HEK293 (cell line): Measurements from ENCODE around the gene ANXA3.

Experiments used
- CTCF ChIA-PET: fragments of 350-600 bp; formaldehyde crosslinking; extraction: SDS; loops from one replicate; lab custom pipeline; 2021; ENCODE audit warnings: antibody characterized with exemption; lab: Yijun Ruan, JAX
- POLR2A ChIA-PET: fragments of 300-600 bp; formaldehyde crosslinking; extraction: SDS; loops from one replicate; lab custom pipeline; 2020; ENCODE audit warnings: antibody characterized with exemption, inconsistent platforms; lab: Yijun Ruan, JAX
- H3K27ac ChIP-seq: fragments of 200-500 bp; sonication (Bioruptor generic); 2 replicates; pipeline ENCODE4 v1.5.1; 2014; ENCODE audit warnings: low read depth, low read length, control low read depth, inconsistent platforms; ENCODE audit errors: extremely low read depth
- H3K36me3 ChIP-seq, 2 experiments: fragments of 200-500 bp in 1 of 2; sonication (Bioruptor generic) in 1 of 2; 1 replicate in 1 of 2; 2 replicates in 1 of 2; pipeline ENCODE4 v1.5.1; 2014 to 2017; ENCODE audit warnings: inconsistent platforms in 2 of 2, low read length in 2 of 2; ENCODE audit not compliant: control insufficient read depth in 2 of 2, insufficient read depth in 1 of 2
- H3K4me1 ChIP-seq: fragments of 200-500 bp; sonication (Bioruptor generic); 2 replicates; pipeline ENCODE4 v1.5.1; 2014; ENCODE audit warnings: mild to moderate bottlenecking, low read length, inconsistent platforms; ENCODE audit not compliant: control insufficient read depth, insufficient read depth
- H3K4me3 ChIP-seq: 2 replicates; pipeline ENCODE4 v1.5.1; 2011; ENCODE audit warnings: low read depth, mild to moderate bottlenecking, control low read depth, low read length, moderate library complexity
- H3K9me3 ChIP-seq: fragments of 200-500 bp; sonication (Bioruptor generic); 2 replicates; pipeline ENCODE4 v1.5.1; 2014; ENCODE audit warnings: low read depth, low read length, inconsistent platforms; ENCODE audit not compliant: control insufficient read depth, insufficient read depth
- IKZF3 ChIP-seq: fragments of 450-650 bp; IDR thresholded peaks from 2 replicates; pipeline ENCODE4 v1.5.0; 2018; ENCODE audit warnings: missing biosample characterization, mild to moderate bottlenecking, missing genetic modification characterization, moderate library complexity
- KLF1 ChIP-seq: fragments of 450-650 bp; formaldehyde crosslinking; IDR thresholded peaks from 2 replicates; pipeline ENCODE4 v1.5.1; 2016; ENCODE audit warnings: missing biosample characterization, missing genetic modification characterization
- KLF9 ChIP-seq: fragments of 450-650 bp; formaldehyde crosslinking; IDR thresholded peaks from 2 replicates; pipeline ENCODE4 v1.5.1; 2016; ENCODE audit warnings: missing biosample characterization, missing genetic modification characterization, low read depth
- SALL2 ChIP-seq: fragments of 450-650 bp; formaldehyde crosslinking; IDR thresholded peaks from 2 replicates; pipeline ENCODE4 v1.5.0; 2017; ENCODE audit warnings: missing biosample characterization, mild to moderate bottlenecking, missing genetic modification characterization, borderline replicate concordance
- SCRT2 ChIP-seq: fragments of 450-650 bp; formaldehyde crosslinking; IDR thresholded peaks from 2 replicates; pipeline ENCODE4 v1.5.1; 2016; ENCODE audit warnings: missing biosample characterization, missing genetic modification characterization
- TSHZ1 ChIP-seq: fragments of 450-650 bp; formaldehyde crosslinking; IDR thresholded peaks from 2 replicates; pipeline ENCODE4 v1.5.1; 2016; ENCODE audit warnings: missing biosample characterization, missing genetic modification characterization, borderline replicate concordance
- WT1 ChIP-seq: fragments of 450-650 bp; formaldehyde crosslinking; IDR thresholded peaks from 2 replicates; pipeline ENCODE4 v1.5.1; 2016; ENCODE audit warnings: missing biosample characterization, missing genetic modification characterization
- ZBTB21 ChIP-seq: fragments of 450-650 bp; formaldehyde crosslinking; IDR thresholded peaks from 2 replicates; pipeline ENCODE4 v1.5.1; 2017; ENCODE audit warnings: missing biosample characterization, missing genetic modification characterization
- ZFP69B ChIP-seq: fragments of 450-650 bp; formaldehyde crosslinking; IDR thresholded peaks from 2 replicates; pipeline ENCODE4 v1.5.1; 2016; ENCODE audit warnings: missing biosample characterization, missing genetic modification characterization
- ZNF146 ChIP-seq: fragments of 450-650 bp; formaldehyde crosslinking; IDR thresholded peaks from 2 replicates; pipeline ENCODE4 v1.5.1; 2016; ENCODE audit warnings: missing biosample characterization, missing genetic modification characterization
- ZNF221 ChIP-seq: fragments of 450-650 bp; formaldehyde crosslinking; IDR thresholded peaks from 2 replicates; pipeline ENCODE4 v1.5.1; 2017; ENCODE audit warnings: missing biosample characterization, missing genetic modification characterization, borderline replicate concordance
- ZNF239 ChIP-seq: fragments of 450-650 bp; formaldehyde crosslinking; IDR thresholded peaks from 2 replicates; pipeline ENCODE4 v1.5.1; 2016; ENCODE audit warnings: missing biosample characterization, missing genetic modification characterization
- ZNF302 ChIP-seq: fragments of 450-650 bp; formaldehyde crosslinking; IDR thresholded peaks from 2 replicates; pipeline ENCODE4 v1.5.1; 2016; ENCODE audit warnings: missing biosample characterization, missing genetic modification characterization, low read depth
- ZNF416 ChIP-seq: fragments of 450-650 bp; formaldehyde crosslinking; IDR thresholded peaks from 2 replicates; pipeline ENCODE4 v1.5.1; 2016; ENCODE audit warnings: missing biosample characterization, missing genetic modification characterization
- ZNF514 ChIP-seq: fragments of 450-650 bp; formaldehyde crosslinking; IDR thresholded peaks from 2 replicates; pipeline ENCODE4 v1.5.1; 2016; ENCODE audit warnings: missing biosample characterization, missing genetic modification characterization
- ZNF585B ChIP-seq: fragments of 450-650 bp; formaldehyde crosslinking; IDR thresholded peaks from 2 replicates; pipeline ENCODE4 v1.5.1; 2016; ENCODE audit warnings: missing biosample characterization, missing genetic modification characterization
- ZNF792 ChIP-seq: fragments of 450-650 bp; formaldehyde crosslinking; IDR thresholded peaks from 2 replicates; pipeline ENCODE4 v1.5.1; 2016; ENCODE audit warnings: missing biosample characterization, missing genetic modification characterization
- TF ChIP-seq, protein P1 (sequence below): fragments of 450-650 bp; formaldehyde crosslinking; IDR thresholded peaks from 2 replicates; pipeline ENCODE4 v1.5.1; 2016; ENCODE audit warnings: missing biosample characterization, missing genetic modification characterization

The ANXA3 gene

DNA sequence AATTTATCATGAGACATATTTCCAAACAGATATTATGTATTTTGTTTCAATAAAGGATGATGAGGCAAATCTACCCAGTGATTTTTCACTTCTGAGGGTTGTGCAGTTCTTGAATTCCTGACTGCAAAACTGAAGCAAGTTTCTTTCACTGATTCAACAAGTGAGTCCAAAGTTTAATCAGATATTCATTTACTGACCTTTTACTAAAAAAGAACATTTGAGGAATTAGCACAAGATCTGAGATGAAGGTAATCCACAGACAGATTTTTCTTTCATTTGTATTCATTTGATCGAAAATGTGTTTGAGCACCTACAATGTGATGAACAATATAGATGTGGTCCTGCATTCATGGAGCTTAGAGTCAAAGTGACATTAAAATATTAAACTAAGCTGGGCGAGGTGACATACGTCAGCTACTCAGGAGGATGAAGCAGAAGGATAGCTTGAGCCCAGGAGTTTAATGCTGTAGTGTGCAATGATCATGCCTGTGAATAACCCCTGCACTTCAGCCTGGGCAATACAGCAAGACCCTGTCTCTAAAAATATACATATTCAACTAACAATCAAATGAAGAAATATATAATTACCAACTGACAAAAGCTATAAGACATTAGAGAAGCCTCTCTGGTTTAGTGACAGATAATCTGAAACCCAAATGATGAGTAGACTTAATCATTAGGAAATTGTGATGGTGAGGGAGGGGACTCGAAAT lies 76.6 kb downstream of the ANXA3 start:
- H3K9me3 ChIP-seq = no peaks in the 10 kb centered on the region
- no peak for TF ChIP-seq ZNF514 (tag by site-specific recombination)
- peak; percentile 41; the same call in 1 of the 2 replicates for TF ChIP-seq SCRT2 (tag by site-specific recombination)
- H3K4me3 ChIP-seq = no peak overlapping the region
- no peaks in the 10 kb centered on the region for H3K4me1 ChIP-seq
- POLR2A ChIA-PET = no interaction called here
- no peak overlapping the region for H3K27ac ChIP-seq
- H3K36me3 ChIP-seq = no peaks in the 10 kb centered on the region
- CTCF ChIA-PET = interaction anchor here (0.5 to 3.1 kb wide), 2 partner anchors 17 to 236 kb away, joined by 3 to 10 read pairs; no protein-coding TSS in a partner anchor

DNA sequence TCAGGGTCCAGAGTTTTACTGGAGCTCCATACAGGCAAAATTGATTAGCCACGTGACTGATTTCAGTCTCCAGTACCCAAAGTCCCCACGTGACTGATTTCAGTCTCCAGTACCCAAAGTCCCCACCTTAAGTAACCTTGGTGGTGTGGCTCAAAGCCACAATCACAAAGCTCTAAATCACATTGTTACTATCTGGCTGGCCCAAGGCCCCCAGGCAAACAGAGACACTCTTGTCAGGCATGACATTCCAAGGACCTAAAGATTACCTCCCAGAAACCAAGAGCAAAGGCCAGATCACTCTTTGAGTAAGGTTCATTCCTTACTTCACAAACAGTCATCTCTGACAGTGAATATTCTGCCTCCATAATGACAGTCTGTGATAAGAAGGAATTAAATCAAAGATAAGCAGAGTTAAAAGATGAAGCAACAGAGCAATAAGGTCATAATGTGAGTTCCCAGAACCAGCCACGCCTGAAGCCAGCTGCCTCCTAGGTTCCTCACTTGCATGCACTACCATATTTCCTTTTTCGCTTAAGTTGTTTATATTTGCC lies 78.5 kb downstream of the ANXA3 start:
- Histone ChIP-seq H3K9me3 (no peaks in the 10 kb centered on the region), H3K4me3 (no peak overlapping the region), H3K4me1 (no peaks in the 10 kb centered on the region)
- POLR2A ChIA-PET = interaction anchor here (0.6 kb wide), 1 partner anchor 604 kb away, joined by 5 read pairs; no protein-coding TSS in a partner anchor
- TF ChIP-seq ZNF302 (tag by site-specific recombination) (no peak), ZNF585B (no peak), KLF1 (tag by site-specific recombination) (no peak), TSHZ1 (tag by site-specific recombination) (no peak), IKZF3 (tag by site-specific recombination) (no peak), ZBTB21 (no peak), ZNF239 (no peak), ZFP69B (tag by site-specific recombination) (no peak), SALL2 (tag by site-specific recombination) (no peak), ZNF221 (tag by site-specific recombination) (no peak), ZNF416 (no peak), KLF9 (tag by site-specific recombination) (no peak), WT1 (tag by site-specific recombination) (no peak), ZNF792 (tag by site-specific recombination) (no peak), ZNF146 (tag by site-specific recombination) (no peak)
- TF ChIP-seq, protein P1, sequence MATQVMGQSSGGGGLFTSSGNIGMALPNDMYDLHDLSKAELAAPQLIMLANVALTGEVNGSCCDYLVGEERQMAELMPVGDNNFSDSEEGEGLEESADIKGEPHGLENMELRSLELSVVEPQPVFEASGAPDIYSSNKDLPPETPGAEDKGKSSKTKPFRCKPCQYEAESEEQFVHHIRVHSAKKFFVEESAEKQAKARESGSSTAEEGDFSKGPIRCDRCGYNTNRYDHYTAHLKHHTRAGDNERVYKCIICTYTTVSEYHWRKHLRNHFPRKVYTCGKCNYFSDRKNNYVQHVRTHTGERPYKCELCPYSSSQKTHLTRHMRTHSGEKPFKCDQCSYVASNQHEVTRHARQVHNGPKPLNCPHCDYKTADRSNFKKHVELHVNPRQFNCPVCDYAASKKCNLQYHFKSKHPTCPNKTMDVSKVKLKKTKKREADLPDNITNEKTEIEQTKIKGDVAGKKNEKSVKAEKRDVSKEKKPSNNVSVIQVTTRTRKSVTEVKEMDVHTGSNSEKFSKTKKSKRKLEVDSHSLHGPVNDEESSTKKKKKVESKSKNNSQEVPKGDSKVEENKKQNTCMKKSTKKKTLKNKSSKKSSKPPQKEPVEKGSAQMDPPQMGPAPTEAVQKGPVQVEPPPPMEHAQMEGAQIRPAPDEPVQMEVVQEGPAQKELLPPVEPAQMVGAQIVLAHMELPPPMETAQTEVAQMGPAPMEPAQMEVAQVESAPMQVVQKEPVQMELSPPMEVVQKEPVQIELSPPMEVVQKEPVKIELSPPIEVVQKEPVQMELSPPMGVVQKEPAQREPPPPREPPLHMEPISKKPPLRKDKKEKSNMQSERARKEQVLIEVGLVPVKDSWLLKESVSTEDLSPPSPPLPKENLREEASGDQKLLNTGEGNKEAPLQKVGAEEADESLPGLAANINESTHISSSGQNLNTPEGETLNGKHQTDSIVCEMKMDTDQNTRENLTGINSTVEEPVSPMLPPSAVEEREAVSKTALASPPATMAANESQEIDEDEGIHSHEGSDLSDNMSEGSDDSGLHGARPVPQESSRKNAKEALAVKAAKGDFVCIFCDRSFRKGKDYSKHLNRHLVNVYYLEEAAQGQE (tag by site-specific recombination) = no peak
- TF ChIP-seq, all 188 proteins: peak for 0
- CTCF ChIA-PET = interaction anchor here (3.1 kb wide), 1 partner anchor 15 kb away, joined by 10 read pairs; no protein-coding TSS in a partner anchor
- Histone ChIP-seq H3K27ac (no peak overlapping the region), H3K36me3 (no peaks in the 10 kb centered on the region)
